GM15510 (cell line): ENCODE measurements around the gene TUBGCP2.

ENCODE experiments used
- POLR2A ChIP-seq: IDR thresholded peaks from 3 replicates; pipeline ENCODE4 v1.6.1; 2011; ENCODE audit warnings: borderline replicate concordance; ENCODE audit not compliant: insufficient read length; ENCODE audit errors: extremely low read depth

The TUBGCP2 gene

DNA sequence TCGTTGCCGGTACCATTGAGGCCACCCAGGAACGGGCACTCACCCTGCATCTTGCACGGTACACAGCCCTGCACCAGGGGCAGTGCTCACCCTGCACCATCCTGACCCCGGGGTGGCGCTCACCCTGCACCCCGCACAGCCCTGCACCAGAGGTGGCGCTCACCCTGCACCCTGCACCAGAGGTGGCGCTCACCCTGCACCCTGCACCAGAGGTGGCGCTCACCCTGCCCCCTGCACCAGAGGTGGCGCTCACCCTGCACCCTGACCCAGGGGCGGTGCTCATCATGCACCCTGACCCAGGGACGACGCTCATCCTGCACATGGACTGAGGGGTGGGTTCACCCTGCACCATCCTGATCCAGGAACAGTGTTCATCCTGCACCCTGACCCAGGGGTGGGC lies 6.4 kb downstream of the TUBGCP2 start:
- TF ChIP-seq POLR2A = no peak

DNA sequence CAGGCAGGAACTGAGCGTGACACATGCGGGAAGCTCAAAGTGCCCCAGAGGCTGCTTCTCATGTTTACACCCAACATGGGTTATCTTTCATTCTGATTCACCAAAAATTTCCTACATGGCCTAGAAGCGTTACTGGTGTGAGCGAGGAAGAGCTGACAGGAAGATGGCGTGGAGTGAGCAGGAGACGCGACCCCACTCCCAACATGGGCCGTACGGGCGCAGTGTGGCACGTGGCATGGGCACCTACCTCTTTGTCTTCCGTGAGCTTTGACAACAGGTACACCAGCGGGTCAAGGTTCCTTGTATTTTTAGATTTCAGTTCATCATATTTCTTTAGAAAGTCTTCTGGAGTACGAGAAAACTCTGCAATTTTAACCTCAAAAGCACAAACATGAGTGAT lies 8.9 kb downstream of the TUBGCP2 start:
- TF ChIP-seq POLR2A = no peak

DNA sequence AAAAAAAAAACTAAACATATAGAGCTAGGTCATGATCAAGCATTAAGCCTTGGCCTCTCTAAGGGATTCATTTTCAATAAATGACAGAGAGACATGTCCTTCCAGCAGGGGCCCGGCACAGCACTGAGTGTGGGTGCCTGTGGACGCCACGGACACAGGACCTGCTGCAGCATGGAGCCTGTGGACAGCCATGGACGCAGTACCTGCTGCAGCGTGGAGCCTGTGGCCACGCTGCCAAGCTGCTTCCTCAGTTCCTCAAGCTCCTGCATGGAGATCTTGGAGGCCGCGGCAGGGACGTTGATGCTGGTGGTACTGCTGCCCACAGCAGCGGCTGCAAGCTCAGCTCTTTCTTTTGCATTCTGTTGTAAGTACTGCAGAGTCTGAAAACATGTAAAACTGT lies 9.4 kb downstream of the TUBGCP2 start:
- TF ChIP-seq POLR2A = no peak

DNA sequence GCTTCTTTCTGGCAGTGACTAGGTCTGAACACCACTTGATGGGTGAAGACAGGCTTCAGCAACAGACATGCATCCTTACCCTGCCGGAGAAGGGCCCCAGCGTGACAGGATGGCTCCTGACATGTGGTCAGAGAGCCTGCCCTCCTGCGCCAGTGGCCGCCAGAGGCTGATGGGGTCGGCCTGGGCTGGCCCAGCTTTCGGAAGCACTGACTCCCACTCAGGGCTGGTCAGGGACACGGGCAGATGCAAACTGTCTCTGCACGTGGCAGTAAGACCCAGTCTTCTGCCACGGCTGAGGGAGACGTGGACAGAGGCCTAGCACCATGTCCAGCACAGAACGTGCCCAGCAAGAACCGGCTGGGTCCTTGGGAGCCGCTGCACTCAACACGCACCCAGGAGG lies 10.2 kb downstream of the TUBGCP2 start:
- no peak for TF ChIP-seq POLR2A

DNA sequence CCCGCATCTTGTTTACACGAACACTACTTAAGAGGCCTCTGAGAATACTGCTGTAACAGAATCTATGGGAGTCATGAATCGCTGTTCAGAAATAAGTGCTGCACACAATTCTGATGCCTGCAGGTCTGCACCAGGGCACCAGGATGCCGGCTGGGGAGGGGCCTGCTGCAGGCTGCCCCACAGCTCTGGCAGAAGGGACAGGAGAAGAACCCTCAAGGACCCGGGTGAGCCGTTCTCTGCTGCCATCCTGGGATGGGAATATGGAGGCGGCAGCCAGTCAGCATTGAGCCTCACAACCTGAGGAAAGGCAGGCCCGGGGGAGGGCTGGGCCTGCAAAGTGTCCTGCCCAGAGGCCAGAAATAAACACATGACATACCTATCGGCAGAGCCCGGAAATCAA lies 11.2 kb downstream of the TUBGCP2 start:
- no peak for TF ChIP-seq POLR2A

DNA sequence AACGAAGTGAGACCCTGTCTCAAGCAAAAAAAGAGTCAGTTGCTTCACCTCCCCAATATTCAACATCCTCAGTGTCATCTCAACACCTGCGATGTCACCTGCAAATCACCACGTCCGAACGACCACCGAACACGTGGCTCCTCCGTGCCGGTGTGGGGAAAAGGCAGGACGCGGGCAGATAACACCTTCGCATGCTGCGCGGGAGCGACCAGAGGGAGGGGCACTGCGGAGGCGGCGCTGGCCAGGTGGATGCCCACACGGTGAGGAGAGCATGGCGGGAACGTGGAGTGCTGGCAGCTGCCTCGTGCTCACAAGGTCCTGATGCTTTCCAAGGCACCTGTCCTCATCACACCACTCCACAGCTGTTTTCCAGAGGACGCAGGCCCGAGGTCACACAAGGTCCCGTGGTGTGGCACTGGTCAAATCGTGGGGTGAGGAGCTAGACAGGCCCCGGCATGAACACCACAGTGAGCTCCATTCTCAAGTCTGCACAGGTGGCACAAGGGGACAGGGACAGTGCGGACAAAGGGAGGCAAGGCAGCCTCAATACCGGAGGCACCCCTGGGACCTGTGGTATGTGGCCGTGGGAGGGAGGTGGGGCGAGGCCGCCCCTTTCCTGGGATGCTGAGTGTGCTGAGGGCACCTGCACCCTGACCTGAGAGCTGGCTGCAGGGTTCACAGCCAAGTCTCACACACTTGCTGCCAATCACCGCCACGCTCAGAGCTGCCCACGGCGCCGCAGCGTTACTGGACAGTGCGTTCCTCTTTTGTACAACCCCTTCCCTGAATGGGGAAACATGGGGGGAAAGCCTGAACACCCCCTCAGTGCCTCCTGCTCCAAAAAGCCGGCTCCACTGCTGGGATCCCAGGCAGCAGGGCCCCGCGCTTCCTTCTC lies 13.0 kb downstream of the TUBGCP2 start:
- TF ChIP-seq POLR2A = no peak

DNA sequence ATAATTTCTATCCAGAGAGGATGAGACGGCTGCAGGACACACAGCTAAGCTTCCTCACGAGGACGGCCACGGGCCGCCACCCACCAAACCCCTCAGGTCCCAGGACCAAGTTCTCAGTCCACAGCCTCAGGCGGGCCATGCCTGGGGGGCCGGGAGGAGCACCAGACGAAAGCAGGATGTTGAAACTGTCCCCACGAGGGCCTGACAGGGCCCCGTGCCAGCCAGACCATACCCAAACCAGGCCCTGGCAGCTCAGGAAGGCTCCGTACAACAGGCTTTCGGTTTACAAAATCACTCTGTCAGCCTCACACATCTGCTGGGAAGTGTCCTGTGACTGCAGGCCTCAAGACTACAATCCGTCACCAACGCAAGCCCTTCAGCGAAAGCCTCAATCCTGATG lies 14.5 kb downstream of the TUBGCP2 start:
- no peak for TF ChIP-seq POLR2A

DNA sequence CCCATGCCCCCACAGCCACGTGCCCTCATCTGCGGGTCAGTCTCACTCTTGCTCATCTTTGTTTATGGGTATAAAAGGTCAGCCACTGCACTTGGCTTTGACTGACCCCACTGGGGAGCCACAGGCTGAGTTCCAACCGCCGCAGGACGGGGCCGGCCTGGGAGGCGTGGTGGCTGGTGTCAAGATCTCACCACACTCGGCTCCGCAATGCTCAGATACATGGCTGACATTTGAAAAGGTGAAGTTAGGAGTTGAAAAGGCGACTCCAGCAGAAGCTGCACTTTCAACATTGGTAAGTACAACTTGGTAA lies 14.9 kb downstream of the TUBGCP2 start:
- TF ChIP-seq POLR2A = no peak

DNA sequence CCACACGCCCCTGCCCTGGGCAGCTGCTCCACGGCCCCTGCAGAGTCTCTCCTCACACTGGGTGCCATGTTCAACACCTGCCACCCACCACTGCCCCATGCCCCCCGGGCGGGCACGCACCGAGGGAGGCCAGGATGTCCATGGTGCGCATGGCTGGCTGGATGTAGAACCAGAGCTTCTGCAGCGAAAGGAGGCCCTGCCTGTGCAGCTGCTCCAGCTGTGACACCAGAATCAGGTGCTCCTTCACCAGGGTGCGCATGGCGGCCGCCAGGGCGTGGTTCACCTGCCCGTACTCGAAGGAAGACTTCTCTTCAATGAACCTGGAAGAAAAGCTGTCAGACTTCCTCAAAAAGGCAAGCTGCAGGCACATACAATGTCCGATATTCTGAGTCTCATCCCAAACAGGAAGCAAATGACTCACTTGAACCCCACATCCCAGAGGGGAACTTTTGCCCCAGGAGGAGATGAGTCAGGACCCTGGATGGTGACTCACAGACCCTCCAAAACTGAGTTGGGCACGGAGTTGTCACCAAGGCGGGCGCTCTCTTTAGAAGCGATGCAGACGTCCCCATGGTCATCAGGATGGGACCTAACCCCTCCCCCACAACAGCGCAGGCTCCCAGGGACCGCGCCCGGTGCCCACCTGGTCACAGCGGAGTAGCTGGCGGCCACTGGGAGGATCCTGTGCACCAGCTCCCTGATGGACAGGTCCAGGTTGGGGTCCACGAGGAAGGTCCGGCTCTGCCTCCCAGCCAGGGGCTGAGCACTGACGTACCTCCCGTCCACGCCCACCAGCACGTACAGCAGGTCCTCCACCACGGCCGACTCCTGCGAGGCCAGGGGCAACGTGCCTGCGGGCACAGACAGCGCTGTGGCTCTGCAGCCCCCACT lies 15.5 kb downstream of the TUBGCP2 start:
- TF ChIP-seq POLR2A = no peak

DNA sequence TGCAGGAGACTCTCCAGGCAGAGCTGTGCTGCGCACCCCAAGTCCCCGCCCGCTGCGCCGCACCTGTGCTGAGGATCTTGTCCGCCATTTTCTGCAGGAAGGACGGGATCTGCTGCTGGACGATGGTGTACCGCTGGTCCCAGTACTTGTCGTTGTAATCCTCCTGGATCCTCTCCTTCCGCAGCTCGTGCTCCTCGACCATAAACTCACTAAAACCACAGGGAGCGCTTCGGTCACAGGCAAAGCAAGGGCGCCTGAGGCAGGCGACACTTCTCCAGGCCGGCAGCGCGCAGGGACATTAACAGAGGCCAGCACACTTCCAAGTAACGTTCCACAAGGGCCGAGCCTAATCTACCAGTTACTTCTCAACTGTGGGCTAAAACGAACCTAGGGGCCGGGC lies 18.9 kb downstream of the TUBGCP2 start:
- no peak for TF ChIP-seq POLR2A

DNA sequence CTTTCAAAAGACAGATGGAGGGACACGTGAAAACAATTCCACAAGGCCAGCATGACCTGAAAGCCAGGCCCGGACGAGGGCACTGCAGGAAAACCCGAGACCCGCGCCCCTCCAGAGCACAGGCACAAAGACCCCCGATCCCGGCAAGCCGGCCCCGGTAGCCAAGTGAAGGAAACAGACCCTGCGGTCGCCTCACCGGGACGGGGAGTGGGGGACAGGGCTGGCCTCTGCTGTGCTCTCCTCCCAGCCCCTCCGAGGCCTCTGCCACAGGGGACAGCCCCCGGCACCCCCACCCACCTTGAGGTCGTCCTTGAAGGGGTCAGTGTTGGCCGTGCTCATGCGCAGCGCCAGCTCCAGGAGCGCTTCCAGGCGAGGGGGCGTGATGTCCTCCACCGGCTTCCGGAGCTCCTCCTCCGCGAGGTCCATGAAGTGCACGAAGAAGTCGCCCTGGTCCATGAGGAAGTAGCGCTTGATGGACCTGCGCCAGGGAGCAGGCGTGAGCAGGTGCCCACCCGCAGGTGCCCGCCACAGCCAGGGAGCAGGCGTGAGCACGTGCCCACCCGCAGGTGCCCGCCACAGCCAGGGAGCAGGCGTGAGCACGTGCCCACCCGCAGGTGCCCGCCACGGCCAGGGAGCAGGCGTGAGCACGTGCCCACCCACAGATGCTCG lies 20.7 kb downstream of the TUBGCP2 start:
- TF ChIP-seq POLR2A = no peak

DNA sequence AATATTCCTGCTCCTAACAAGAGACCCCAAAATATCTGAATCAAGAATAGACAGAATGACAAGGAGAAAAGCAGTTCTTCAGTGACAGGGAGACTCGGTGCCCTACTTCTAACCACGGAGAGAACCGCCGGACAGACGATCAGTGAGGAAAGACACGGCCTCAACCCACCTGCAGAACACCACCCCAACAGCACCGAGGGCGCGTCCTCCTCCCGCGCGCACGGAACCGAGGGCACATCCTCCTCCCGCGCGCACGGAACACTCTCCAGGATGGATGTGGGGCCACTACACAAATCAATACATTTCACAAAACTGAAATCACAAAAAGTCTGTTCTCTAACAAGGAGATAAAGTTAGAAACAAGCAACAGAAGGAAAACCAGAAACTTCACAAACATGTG lies 22.3 kb downstream of the TUBGCP2 start:
- TF ChIP-seq POLR2A = no peak

DNA sequence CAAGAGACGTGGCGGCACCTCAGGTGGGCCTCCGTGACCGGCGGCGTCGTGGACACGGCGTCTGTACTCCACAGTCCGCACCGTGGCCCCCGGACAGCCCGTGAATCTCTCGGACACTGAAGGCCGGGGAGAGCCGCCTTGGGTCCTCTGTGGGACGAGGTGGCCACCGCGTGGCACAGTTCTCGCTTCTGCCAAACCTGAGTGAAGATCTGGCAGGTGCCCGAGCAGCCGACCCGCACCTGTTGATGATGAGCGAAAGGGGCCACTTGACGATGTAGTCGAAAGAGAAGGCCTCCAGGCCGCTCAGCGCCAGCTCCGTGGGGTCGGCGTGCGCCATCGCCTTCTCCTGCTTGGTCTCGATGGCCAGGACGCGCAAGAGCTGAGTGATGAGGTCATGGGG lies 23.5 kb downstream of the TUBGCP2 start:
- TF ChIP-seq POLR2A = no peak

DNA sequence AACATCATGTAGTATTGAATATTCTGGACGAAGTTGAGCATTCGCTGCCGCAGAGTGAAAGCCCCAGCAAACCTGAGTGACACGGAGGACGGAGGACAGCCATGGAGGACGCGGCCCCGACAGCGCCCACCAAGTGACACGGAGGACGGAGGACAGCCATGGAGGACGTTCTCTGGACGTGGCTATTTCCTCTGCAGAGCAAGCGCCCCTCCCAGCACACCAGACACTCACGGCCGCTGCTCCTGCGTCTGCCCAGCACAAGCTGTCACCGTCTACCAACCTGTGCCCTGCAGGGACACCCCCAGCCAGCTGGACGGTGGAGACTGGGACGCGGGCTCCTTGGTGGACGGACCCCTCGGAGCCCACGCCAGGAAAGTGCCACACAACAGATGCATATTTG lies 24.7 kb downstream of the TUBGCP2 start:
- TF ChIP-seq POLR2A = no peak

DNA sequence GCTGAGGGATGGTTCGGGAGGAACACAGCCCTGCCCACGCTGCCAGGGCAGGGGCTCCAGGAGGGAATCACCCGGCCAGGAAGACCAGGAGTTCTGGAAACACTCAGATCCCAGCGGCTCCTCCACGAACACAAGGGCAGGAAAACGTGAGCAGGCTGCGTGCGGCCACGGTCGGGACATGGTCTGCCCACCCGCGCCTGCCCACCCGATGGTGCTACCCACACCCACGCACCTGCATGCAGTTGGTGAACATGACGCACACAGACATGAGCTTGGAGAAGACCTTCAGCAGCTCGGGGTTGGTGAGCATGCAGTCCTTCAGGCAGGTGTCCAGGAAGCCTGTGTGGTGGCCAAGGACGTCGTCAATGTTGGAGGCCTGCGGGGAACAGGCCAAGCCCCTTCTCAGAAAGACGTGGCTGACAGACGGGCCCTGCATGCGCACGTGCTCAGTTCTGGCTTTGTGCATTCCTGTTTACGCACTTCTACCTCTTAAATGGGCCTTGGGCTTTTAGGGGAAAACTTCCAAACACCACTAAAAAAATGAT lies 25.8 kb downstream of the TUBGCP2 start:
- no peak for TF ChIP-seq POLR2A
